ENCODE measurements around the gene ODF4. TPM values are rescaled to one million over a fixed set of nuclear protein-coding genes. Genes with fewer than 3 reads are reported as not detected.

The ODF4 gene
- total and polyA plus RNA-seq, 10 of the 15 experiments (the other 5 are each of a cell fraction or from before 2014, with no cell fraction given), result not detected

DNA sequence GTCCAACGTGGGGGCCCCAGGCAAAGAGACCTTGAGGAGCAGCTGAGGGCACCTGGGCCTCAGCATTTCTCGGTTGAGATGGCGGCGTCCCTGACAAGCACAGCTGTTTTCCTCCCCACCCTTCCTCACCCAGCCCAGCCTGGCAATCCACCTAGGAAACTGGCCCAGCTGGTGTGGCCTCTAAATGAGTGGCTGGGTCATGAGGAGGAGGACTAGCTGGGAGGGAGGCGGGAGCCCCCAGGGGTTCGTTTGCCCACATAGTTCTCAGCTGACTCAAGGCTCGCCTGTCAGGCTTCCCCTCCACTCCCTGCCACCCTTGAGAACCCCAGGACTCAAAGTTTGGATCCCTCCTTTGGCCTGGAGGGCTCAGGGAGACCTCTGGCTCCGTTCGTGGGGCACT lies 52.1 kb downstream of the ODF4 start:
- H3K9ac ChIP-seq (ENCODE audit: control insufficient read depth, insufficient read depth, low read length), result no peak overlapping the region
- SMC1A ChIA-PET (ENCODE audit: uncharacterized antibody, unreplicated experiment), result interaction anchor here (0.8 kb wide), 1 partner anchor 18 kb away, joined by 3 read pairs; no protein-coding TSS in a partner anchor

DNA sequence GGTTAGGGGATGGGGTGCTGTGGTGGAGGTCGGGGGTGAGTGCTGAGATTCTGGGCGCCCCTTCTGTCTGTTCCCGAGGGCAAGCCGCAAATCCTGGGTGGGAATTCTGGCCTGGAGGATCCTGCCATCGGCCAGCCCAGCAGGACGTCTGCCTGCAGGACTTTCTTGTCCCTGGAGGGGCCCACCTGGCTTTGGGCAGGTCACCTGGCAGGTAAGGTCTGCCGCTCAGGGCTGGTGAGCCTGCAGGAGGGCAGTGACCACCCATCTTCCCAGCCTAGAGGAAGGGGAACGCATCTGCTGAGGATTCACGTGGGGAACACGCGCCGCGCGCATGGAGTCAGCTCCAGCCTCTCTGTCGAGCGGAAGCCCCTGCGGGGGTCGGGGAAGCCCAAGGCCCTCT lies 52.6 kb downstream of the ODF4 start:
- POLR2A ChIA-PET, result no interaction called here
- in situ Hi-C loops (cut with MboI), result no loop called here
- TF ChIP-seq SMARCA5 (IDR thresholded peaks at IDR 0.05), result no peak
- no peak for TF ChIP-seq KAT2A (conservative IDR thresholded peaks at IDR 0.05; ENCODE audit: control insufficient read depth, low read depth, low read length)
- no peak for TF ChIP-seq NFYA (IDR thresholded peaks at IDR 0.05; ENCODE audit: borderline replicate concordance, low read depth, low read length)
- TF ChIP-seq, protein P1, sequence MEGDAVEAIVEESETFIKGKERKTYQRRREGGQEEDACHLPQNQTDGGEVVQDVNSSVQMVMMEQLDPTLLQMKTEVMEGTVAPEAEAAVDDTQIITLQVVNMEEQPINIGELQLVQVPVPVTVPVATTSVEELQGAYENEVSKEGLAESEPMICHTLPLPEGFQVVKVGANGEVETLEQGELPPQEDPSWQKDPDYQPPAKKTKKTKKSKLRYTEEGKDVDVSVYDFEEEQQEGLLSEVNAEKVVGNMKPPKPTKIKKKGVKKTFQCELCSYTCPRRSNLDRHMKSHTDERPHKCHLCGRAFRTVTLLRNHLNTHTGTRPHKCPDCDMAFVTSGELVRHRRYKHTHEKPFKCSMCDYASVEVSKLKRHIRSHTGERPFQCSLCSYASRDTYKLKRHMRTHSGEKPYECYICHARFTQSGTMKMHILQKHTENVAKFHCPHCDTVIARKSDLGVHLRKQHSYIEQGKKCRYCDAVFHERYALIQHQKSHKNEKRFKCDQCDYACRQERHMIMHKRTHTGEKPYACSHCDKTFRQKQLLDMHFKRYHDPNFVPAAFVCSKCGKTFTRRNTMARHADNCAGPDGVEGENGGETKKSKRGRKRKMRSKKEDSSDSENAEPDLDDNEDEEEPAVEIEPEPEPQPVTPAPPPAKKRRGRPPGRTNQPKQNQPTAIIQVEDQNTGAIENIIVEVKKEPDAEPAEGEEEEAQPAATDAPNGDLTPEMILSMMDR (IDR thresholded peaks at IDR 0.05 in 2 of 3, conservative IDR thresholded peaks at IDR 0.05 in 1 of 3; ENCODE audit: control insufficient read depth in 2 of 3, extremely low read depth in 1 of 3, insufficient read depth in 1 of 3, low read depth in 3 of 3, low read length in 3 of 3), result no peak
- TF ChIP-seq, protein P2, sequence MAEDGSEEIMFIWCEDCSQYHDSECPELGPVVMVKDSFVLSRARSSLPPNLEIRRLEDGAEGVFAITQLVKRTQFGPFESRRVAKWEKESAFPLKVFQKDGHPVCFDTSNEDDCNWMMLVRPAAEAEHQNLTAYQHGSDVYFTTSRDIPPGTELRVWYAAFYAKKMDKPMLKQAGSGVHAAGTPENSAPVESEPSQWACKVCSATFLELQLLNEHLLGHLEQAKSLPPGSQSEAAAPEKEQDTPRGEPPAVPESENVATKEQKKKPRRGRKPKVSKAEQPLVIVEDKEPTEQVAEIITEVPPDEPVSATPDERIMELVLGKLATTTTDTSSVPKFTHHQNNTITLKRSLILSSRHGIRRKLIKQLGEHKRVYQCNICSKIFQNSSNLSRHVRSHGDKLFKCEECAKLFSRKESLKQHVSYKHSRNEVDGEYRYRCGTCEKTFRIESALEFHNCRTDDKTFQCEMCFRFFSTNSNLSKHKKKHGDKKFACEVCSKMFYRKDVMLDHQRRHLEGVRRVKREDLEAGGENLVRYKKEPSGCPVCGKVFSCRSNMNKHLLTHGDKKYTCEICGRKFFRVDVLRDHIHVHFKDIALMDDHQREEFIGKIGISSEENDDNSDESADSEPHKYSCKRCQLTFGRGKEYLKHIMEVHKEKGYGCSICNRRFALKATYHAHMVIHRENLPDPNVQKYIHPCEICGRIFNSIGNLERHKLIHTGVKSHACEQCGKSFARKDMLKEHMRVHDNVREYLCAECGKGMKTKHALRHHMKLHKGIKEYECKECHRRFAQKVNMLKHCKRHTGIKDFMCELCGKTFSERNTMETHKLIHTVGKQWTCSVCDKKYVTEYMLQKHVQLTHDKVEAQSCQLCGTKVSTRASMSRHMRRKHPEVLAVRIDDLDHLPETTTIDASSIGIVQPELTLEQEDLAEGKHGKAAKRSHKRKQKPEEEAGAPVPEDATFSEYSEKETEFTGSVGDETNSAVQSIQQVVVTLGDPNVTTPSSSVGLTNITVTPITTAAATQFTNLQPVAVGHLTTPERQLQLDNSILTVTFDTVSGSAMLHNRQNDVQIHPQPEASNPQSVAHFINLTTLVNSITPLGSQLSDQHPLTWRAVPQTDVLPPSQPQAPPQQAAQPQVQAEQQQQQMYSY (CRISPR knock-in tag; IDR thresholded peaks at IDR 0.05), result no peak

More for the DNA sequence above, 52.1 kb downstream of the ODF4 start:
- Histone ChIP-seq H2AFZ (ENCODE audit: control insufficient read depth, low read depth, low read length) (no peak overlapping the region), H3K4me2 (ENCODE audit: control insufficient read depth, insufficient read depth) (no peak overlapping the region), H3K27me3 (replicated peaks in 1 of 2; ENCODE audit: control insufficient read depth in 2 of 2, insufficient read depth in 2 of 2, low read length in 1 of 2) (no peaks in the 10 kb centered on the region), H4K20me1 (ENCODE audit: control insufficient read depth, insufficient read depth) (no peaks in the 10 kb centered on the region), H3K4me3 (no peak overlapping the region), H3K36me3 (ENCODE audit: control insufficient read depth in 2 of 2, insufficient read depth in 2 of 2, low read length in 1 of 2) (no peaks in the 10 kb centered on the region), H3K27ac (ENCODE audit: control insufficient read depth, insufficient read depth) (no peak overlapping the region), H3K4me1 (ENCODE audit: control insufficient read depth, insufficient read depth, low read length) (no peaks in the 10 kb centered on the region), H3K79me2 (ENCODE audit: control insufficient read depth, insufficient read depth, low read length) (no peaks in the 10 kb centered on the region), H3K9me3 (replicated peaks; ENCODE audit: control insufficient read depth, insufficient read depth, low read length) (no peaks in the 10 kb centered on the region)
- CTCF ChIA-PET, result interaction anchor here (0.9 kb wide), 1 partner anchor 18 kb away, joined by 4 read pairs; no protein-coding TSS in a partner anchor
- ATAC-seq (no peak), DNase-seq (ENCODE audit: low read depth, low spot score) (no peak), FAIRE-seq (no peak)
- RAD21 ChIA-PET (ENCODE audit: unreplicated experiment), result no interaction called here
- POLR2A ChIA-PET, result no interaction called here
- intact Hi-C loops (cut with micrococcal nuclease; ENCODE audit: unreplicated experiment), result no loop called here
- in situ Hi-C loops (cut with MboI), result no loop called here
- 31% methylated on average over 9 of the region's 9 CpGs for WGBS (ENCODE audit: insufficient coverage, insufficient replicate concordance, low lambda C conversion rate, missing lambda C conversion rate)
- TF ChIP-seq, protein P3, sequence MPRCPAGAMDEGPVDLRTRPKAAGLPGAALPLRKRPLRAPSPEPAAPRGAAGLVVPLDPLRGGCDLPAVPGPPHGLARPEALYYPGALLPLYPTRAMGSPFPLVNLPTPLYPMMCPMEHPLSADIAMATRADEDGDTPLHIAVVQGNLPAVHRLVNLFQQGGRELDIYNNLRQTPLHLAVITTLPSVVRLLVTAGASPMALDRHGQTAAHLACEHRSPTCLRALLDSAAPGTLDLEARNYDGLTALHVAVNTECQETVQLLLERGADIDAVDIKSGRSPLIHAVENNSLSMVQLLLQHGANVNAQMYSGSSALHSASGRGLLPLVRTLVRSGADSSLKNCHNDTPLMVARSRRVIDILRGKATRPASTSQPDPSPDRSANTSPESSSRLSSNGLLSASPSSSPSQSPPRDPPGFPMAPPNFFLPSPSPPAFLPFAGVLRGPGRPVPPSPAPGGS (IDR thresholded peaks at IDR 0.05; ENCODE audit: borderline replicate concordance, insufficient read depth, low read depth, low read length, poor library complexity, severe bottlenecking), result no peak
- TF ChIP-seq NBN (IDR thresholded peaks at IDR 0.05) (no peak), KLF5 (IDR thresholded peaks at IDR 0.05; ENCODE audit: partially characterized antibody) (no peak), ZNF384 (IDR thresholded peaks at IDR 0.05; ENCODE audit: borderline replicate concordance, low read depth, low read length) (no peak), ETV6 (conservative IDR thresholded peaks at IDR 0.05 in 1 of 2, IDR thresholded peaks at IDR 0.05 in 1 of 2; ENCODE audit: borderline replicate concordance in 1 of 2, low read depth in 1 of 2) (no peak), ZNF217 (IDR thresholded peaks at IDR 0.05) (no peak), CHD4 (IDR thresholded peaks at IDR 0.05) (no peak)
- BruUV-seq (replicated peaks), result no TSS peak

More for the DNA sequence above, 52.6 kb downstream of the ODF4 start:
- DNase-seq (ENCODE audit: low read depth, low spot score) (no peak), FAIRE-seq (no peak), ATAC-seq (no peak)
- ChIA-PET CTCF (interaction anchor here (0.9 kb wide), 1 partner anchor 18 kb away, joined by 4 read pairs; no protein-coding TSS in a partner anchor), RAD21 (ENCODE audit: unreplicated experiment) (no interaction called here), SMC1A (ENCODE audit: uncharacterized antibody, unreplicated experiment) (interaction anchor here (0.8 kb wide), 1 partner anchor 18 kb away, joined by 3 read pairs; no protein-coding TSS in a partner anchor)
- H3K27me3 ChIP-seq (replicated peaks in 1 of 2; ENCODE audit: control insufficient read depth in 2 of 2, insufficient read depth in 2 of 2, low read length in 1 of 2), result no peaks in the 10 kb centered on the region
- H3K27ac ChIP-seq (ENCODE audit: control insufficient read depth, insufficient read depth), result no peak overlapping the region
- no peaks in the 10 kb centered on the region for H3K36me3 ChIP-seq (ENCODE audit: control insufficient read depth in 2 of 2, insufficient read depth in 2 of 2, low read length in 1 of 2)
- H4K20me1 ChIP-seq (ENCODE audit: control insufficient read depth, insufficient read depth), result no peaks in the 10 kb centered on the region
- no peak overlapping the region for H3K4me3 ChIP-seq
- H3K4me1 ChIP-seq (ENCODE audit: control insufficient read depth, insufficient read depth, low read length), result no peaks in the 10 kb centered on the region
- intact Hi-C loops (cut with micrococcal nuclease; ENCODE audit: unreplicated experiment), result no loop called here
- BruUV-seq (replicated peaks), result no TSS peak
- no peaks in the 10 kb centered on the region for H3K9me3 ChIP-seq (replicated peaks; ENCODE audit: control insufficient read depth, insufficient read depth, low read length)
- no peak overlapping the region for H3K9ac ChIP-seq (ENCODE audit: control insufficient read depth, insufficient read depth, low read length)
- no peak overlapping the region for H3K4me2 ChIP-seq (ENCODE audit: control insufficient read depth, insufficient read depth)
- WGBS (ENCODE audit: insufficient coverage, insufficient replicate concordance, low lambda C conversion rate, missing lambda C conversion rate), result 87% methylated on average over 18 of the region's 18 CpGs
- no peak overlapping the region for H2AFZ ChIP-seq (ENCODE audit: control insufficient read depth, low read depth, low read length)
- H3K79me2 ChIP-seq (ENCODE audit: control insufficient read depth, insufficient read depth, low read length), result no peaks in the 10 kb centered on the region
